GM04503 (cell line): ENCODE data around the gene OR5K1.

Experiments used
- DNase-seq: peaks from one replicate; pipeline ENCODE4 v3.0.0-alpha.2; 2012; ENCODE audit warnings: low read depth

The OR5K1 gene

DNA sequence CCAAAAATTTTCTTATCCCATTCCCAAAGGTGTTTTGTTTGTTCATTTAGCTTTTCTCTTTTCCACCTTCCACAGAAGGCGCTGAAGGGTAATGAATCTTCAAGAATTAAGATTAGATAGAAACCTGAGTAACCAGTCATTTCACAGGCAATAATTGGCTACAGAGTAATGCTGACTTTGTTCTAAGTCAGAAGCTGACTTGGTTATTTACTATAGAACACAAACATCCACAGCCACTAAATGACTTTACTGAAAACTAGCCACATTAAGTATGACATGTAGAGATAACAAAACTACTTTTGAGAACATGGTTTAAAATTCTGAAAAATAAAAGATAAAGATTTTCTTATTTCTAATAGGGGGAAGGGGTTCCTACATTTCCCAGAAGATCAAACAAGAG is 51.9 kb downstream of the OR5K1 start:
- DNase-seq = no peak

GRCh38 chr3:98518816-98519215 is 55.8 kb downstream of the OR5K1 start:
- DNase-seq = no peak

- DNase-seq = no peak
Measured at GRCh38 chr3:98519351-98519750, 56.4 kb downstream of the OR5K1 start.

DNA sequence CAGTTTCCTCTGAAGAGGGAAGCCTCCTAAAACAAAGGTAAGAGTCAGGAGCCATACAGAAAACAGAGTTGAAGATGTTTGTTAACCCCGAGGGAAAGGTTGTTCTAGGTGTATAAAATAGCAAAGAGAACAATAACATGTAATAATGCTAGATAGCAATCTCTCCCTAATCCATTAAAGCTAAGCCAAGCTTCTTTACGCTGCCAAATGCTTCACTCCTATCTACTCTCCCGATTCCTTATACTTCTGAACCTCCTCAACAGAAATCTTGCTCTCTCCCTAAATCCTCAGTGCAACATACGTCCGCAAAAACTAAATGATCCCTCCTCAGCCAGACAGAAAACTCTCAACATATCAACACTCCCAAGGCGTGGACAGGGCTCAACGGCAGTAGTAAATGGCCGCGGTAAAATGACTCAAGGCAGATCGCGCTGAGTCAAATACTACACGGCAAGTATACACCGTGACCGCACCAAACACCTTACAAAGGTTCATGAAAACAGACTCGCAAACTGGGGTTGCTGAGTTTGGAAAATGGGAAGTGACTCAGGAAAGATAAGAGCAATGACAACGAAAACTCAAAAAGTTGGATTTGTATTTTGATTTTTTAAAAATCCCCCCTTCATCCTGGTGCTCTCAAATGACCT is 59.0 kb downstream of the OR5K1 start:
- no peak for DNase-seq
